ENCODE results near the gene THBS3.
"Not testable (repeated sequence)": the region's sequence is repeated elsewhere in the genome, so short reads cannot be mapped to it uniquely, and the experiment has no call there.

Gene THBS3

GRCh38 chr1:155172732-155173477, 34.8 kb downstream of the THBS3 start, which contains the start of gene KRTCAP2:
KRTCAP2 (minus strand) TSS chr1:155173304; CDS start chr1:155173224, 80 bp downstream.
- DNase-seq: peak; percentile 92

GRCh38 chr1:155171836-155172731, 35.6 kb downstream of the THBS3 start:
- DNase-seq: no peak

GRCh38 chr1:155170806-155171205, 36.9 kb downstream of the THBS3 start:
- DNase-seq: no peak

GRCh38 chr1:155170101-155170785, 37.5 kb downstream of the THBS3 start:
- DNase-seq: no peak

- DNase-seq: no peak
Observed at GRCh38 chr1:155169541-155169940, 38.2 kb downstream of the THBS3 start.

- DNase-seq: no peak
Observed at GRCh38 chr1:155168456-155169210, 39.1 kb downstream of the THBS3 start.

GRCh38 chr1:155168105-155168445, 39.6 kb downstream of the THBS3 start:
- not testable (repeated sequence) for DNase-seq

GRCh38 chr1:155167166-155168104, 40.3 kb downstream of the THBS3 start:
- peak; percentile 83 for DNase-seq

- DNase-seq: peak; percentile 83
Observed at GRCh38 chr1:155166471-155167165, 41.1 kb downstream of the THBS3 start.

GRCh38 chr1:155166051-155166470, 41.6 kb downstream of the THBS3 start:
- no peak for DNase-seq

GRCh38 chr1:155164625-155165024, 43.1 kb downstream of the THBS3 start:
- DNase-seq: not testable (repeated sequence)

- DNase-seq: not testable (repeated sequence)
Observed at GRCh38 chr1:155163785-155164184, 43.9 kb downstream of the THBS3 start.

GRCh38 chr1:155162631-155163030, 45.1 kb downstream of the THBS3 start:
- DNase-seq: not testable (repeated sequence)

GRCh38 chr1:155160128-155160527, 47.6 kb downstream of the THBS3 start:
- no peak for DNase-seq

GRCh38 chr1:155158991-155159390, 48.7 kb downstream of the THBS3 start:
- no peak for DNase-seq

- not testable (repeated sequence) for DNase-seq
Observed at GRCh38 chr1:155155996-155156643, 51.6 kb downstream of the THBS3 start.

Data from GDM1 (cell line).